PC-9 (cell line): ENCODE data around the gene FOXF2. TPM values are rescaled to one million over a fixed set of nuclear protein-coding genes. Genes with fewer than 3 reads are reported as not detected.

Experiments used
- BruUV-seq: library from RNA; stranded (reverse); fragments of 400-500 nt; replicated peaks from 2 replicates; lab custom pipeline; 2021; lab: Mats Ljungman, UMichigan
- CTCF ChIA-PET: fragments of 300-600 bp; sonication (Branson Sonifier 250); formaldehyde crosslinking; loops from one replicate; lab custom pipeline; 2022; ENCODE audit warnings: antibody characterized with exemption; lab: Charles Lee
- POLR2A ChIA-PET: fragments of 300-600 bp; sonication (Branson Sonifier 250); formaldehyde crosslinking; loops from one replicate; lab custom pipeline; 2022; ENCODE audit warnings: antibody characterized with exemption; ENCODE audit not compliant: unreplicated experiment; lab: Charles Lee
- DNase-seq, 2 experiments: peaks; one replicate each; pipeline versions ENCODE4 v3.0.0 to v3.0.0-alpha.2; 2015 to 2022; ENCODE audit warnings: mixed read lengths in 1 of 2
- H2AFZ ChIP-seq: fragments of 200-600 bp; sonication (generic); 2 replicates; pipeline ENCODE4 v1.8.1; 2017; ENCODE audit warnings: antibody characterized with exemption
- H3F3A ChIP-seq: fragments of 200-600 bp; sonication (generic); 2 replicates; pipeline ENCODE4 v1.8.1; 2017; ENCODE audit warnings: antibody characterized with exemption, mild to moderate bottlenecking, low read depth; ENCODE audit not compliant: insufficient read depth
- H3K27ac ChIP-seq: fragments of 200-600 bp; sonication (generic); 2 replicates; pipeline ENCODE4 v1.6.1; 2016; ENCODE audit warnings: mixed run types
- H3K27me3 ChIP-seq: fragments of 200-600 bp; sonication (generic); 2 replicates; pipeline ENCODE4 v1.6.1; 2016; ENCODE audit warnings: low read depth, mixed run types; ENCODE audit not compliant: insufficient read depth
- H3K36me3 ChIP-seq: fragments of 200-600 bp; sonication (generic); 2 replicates; pipeline ENCODE4 v1.6.1; 2016; ENCODE audit warnings: low read depth, mixed run types
- H3K4me1 ChIP-seq: fragments of 200-600 bp; sonication (generic); replicated peaks from 2 replicates; pipeline ENCODE4 v1.6.1; 2016; ENCODE audit warnings: mixed run types; ENCODE audit not compliant: insufficient read depth
- H3K4me2 ChIP-seq: fragments of 200-600 bp; sonication (generic); 2 replicates; pipeline ENCODE4 v1.6.1; 2017; ENCODE audit warnings: mixed run types
- H3K4me3 ChIP-seq: fragments of 200-600 bp; sonication (generic); 2 replicates; pipeline ENCODE4 v1.6.1; 2016; ENCODE audit warnings: mixed run types
- H3K79me2 ChIP-seq: fragments of 200-600 bp; sonication (generic); 2 replicates; pipeline ENCODE4 v1.6.1; 2017; ENCODE audit warnings: low read depth, mixed run types
- H3K9me2 ChIP-seq: fragments of 200-600 bp; sonication (generic); 2 replicates; pipeline ENCODE4 v1.8.1; 2017; ENCODE audit warnings: mild to moderate bottlenecking; ENCODE audit not compliant: insufficient read depth
- H3K9me3 ChIP-seq: fragments of 200-600 bp; sonication (generic); 2 replicates; pipeline ENCODE4 v1.8.1; 2016; ENCODE audit warnings: low read depth; ENCODE audit not compliant: insufficient read depth
- H4K20me1 ChIP-seq: fragments of 200-600 bp; sonication (generic); 2 replicates; pipeline ENCODE4 v1.8.1; 2017; ENCODE audit not compliant: insufficient read depth
- EZH2 ChIP-seq: fragments of 200-600 bp; sonication (generic); IDR thresholded peaks from 2 replicates; pipeline ENCODE4 v1.8.0; 2017; ENCODE audit warnings: antibody characterized with exemption, low read depth
- intact Hi-C: fragments of 100-400 bp; cut with micrococcal nuclease; formaldehyde crosslinking; loops from one replicate; pipeline ENCODE4 v1.10.0; 2022; ENCODE audit not compliant: unreplicated experiment
- total RNA-seq: library from RNA; stranded (reverse); gene quantifications from 2 replicates; pipeline ENCODE4 v1.2.3, GENCODE V29; 2021
- TF ChIP-seq, protein P1 (sequence below): fragments of 200-600 bp; sonication (generic); conservative IDR thresholded peaks from 2 replicates; pipeline ENCODE4 v1.6.1; 2017; ENCODE audit warnings: mixed run types, antibody characterized with exemption, mild to moderate bottlenecking, moderate library complexity

Gene FOXF2
- total RNA-seq, 1 experiment from 2014 or later = not detected

DNA sequence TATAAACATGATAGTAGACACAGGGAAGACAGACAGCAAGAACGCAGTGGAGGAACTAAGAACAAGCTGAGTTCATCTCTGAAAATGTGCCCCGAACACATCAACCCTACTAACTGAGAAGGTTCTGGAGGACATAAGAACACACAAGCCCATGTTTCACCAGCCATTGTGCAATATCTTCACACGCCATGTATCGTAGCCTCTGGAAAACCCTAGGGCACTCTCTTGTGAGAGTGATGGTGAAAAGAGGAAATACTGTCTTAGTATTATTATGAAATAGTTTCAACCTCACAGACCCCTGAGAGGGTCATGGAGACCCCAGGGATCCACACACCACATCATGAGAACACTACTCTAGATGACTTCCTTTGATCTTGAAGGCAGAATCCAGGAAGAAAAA lies 26.1 kb upstream of the FOXF2 start:
- ChIA-PET POLR2A (no interaction called here), CTCF (no interaction called here)
- Histone ChIP-seq H3K36me3 (no peaks in the 10 kb centered on the region), H3K27me3 (no peaks in the 10 kb centered on the region), H3K4me1 (no peaks in the 10 kb centered on the region), H3K27ac (no peak overlapping the region), H3F3A (no peaks in the 10 kb centered on the region), H4K20me1 (no peaks in the 10 kb centered on the region), H3K9me3 (no peaks in the 10 kb centered on the region), H2AFZ (no peak overlapping the region), H3K79me2 (no peaks in the 10 kb centered on the region), H3K4me2 (no peak overlapping the region), H3K9me2 (no peaks in the 10 kb centered on the region; the same call in 1 of the 2 replicates), H3K4me3 (no peak overlapping the region)
- TF ChIP-seq, protein P1, sequence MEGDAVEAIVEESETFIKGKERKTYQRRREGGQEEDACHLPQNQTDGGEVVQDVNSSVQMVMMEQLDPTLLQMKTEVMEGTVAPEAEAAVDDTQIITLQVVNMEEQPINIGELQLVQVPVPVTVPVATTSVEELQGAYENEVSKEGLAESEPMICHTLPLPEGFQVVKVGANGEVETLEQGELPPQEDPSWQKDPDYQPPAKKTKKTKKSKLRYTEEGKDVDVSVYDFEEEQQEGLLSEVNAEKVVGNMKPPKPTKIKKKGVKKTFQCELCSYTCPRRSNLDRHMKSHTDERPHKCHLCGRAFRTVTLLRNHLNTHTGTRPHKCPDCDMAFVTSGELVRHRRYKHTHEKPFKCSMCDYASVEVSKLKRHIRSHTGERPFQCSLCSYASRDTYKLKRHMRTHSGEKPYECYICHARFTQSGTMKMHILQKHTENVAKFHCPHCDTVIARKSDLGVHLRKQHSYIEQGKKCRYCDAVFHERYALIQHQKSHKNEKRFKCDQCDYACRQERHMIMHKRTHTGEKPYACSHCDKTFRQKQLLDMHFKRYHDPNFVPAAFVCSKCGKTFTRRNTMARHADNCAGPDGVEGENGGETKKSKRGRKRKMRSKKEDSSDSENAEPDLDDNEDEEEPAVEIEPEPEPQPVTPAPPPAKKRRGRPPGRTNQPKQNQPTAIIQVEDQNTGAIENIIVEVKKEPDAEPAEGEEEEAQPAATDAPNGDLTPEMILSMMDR = no peak
- no peak for TF ChIP-seq EZH2
- BruUV-seq = no TSS peak
- intact Hi-C loops = no loop called here
- DNase-seq = no peak

DNA sequence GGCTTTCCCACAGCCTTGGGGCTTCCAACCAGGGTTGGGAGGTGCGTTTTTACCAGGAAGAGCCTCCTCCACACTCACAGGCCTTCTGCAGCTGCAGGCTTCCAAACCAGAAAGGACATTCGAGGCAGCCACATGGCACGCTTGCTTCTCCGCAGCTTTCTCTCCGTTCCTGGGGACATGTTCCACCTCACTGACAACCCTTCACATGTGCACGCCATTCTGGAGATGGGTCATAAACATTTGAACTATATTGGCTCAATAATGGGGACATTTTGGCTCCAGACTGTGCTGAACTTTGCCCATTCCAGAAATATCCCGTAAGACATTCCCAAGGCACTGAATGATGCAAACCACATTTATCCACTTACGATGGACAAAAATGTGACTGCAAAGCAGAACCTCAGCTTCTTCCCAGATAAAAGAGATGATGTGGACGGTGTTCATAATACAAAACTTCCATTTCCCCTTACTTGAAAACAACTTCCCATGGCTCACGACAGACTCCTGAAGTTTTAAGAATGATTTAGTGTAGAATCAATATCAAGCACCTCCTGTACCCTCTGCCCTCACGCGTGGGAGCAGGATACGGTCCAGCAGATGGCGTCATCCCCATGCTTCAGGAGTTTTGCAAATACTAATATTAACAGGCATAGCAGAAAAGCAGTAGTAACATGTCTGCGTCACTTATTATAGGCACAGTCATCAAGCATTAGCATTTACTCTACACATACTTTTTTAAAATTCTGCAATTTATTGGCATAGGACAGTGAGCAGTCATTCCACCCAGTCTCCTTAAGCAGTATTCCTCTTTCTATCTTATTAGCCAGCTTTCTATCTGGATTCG lies 25.4 kb upstream of the FOXF2 start:
- Histone ChIP-seq H2AFZ (no peak overlapping the region), H3K27me3 (no peaks in the 10 kb centered on the region), H3K9me3 (no peaks in the 10 kb centered on the region), H3K27ac (no peak overlapping the region), H3K36me3 (no peaks in the 10 kb centered on the region), H3K4me3 (no peak overlapping the region), H4K20me1 (no peaks in the 10 kb centered on the region), H3K79me2 (no peaks in the 10 kb centered on the region), H3K4me1 (no peaks in the 10 kb centered on the region), H3K9me2 (no peaks in the 10 kb centered on the region; the same call in 1 of the 2 replicates), H3F3A (no peaks in the 10 kb centered on the region), H3K4me2 (no peak overlapping the region)
- BruUV-seq = no TSS peak
- POLR2A ChIA-PET = no interaction called here
- CTCF ChIA-PET = interaction anchor here (0.5 kb wide), 1 partner anchor 747 kb away, joined by 3 read pairs; no protein-coding TSS in a partner anchor
- DNase-seq = no peak
- TF ChIP-seq, protein P1 = no peak; the same call in 1 of the 2 replicates
- TF ChIP-seq EZH2 = no peak
- intact Hi-C loops = no loop called here

DNA sequence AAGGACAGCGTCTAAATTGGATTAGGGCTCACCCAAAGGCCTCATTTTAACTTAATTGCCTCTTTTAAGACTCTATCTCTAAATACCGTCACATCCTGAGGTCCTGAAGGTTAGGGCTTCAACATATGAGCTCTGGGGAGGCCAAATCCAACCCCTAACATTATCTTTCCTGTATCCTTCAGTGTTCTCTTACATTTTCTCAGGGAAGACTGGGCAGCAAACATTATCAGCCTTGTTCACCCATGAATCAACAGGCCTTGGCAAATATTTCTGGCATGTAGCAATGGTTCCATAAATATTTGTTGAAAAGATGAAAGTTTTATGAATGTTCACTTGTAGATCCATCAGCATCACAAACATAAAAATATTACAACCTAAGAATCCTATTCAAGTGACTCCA lies 24.6 kb upstream of the FOXF2 start:
- Histone ChIP-seq H3K27me3 (no peaks in the 10 kb centered on the region), H2AFZ (no peak overlapping the region), H4K20me1 (no peaks in the 10 kb centered on the region), H3K4me3 (no peak overlapping the region), H3K4me1 (no peaks in the 10 kb centered on the region), H3K9me2 (no peaks in the 10 kb centered on the region), H3K4me2 (no peak overlapping the region), H3K36me3 (no peaks in the 10 kb centered on the region), H3F3A (no peaks in the 10 kb centered on the region), H3K9me3 (no peaks in the 10 kb centered on the region), H3K79me2 (no peaks in the 10 kb centered on the region), H3K27ac (no peak overlapping the region)
- intact Hi-C loops = no loop called here
- no peak for DNase-seq
- ChIA-PET POLR2A (no interaction called here), CTCF (interaction anchor here (0.5 kb wide), 1 partner anchor 748 kb away, joined by 3 read pairs; no protein-coding TSS in a partner anchor)
- BruUV-seq = no TSS peak
- TF ChIP-seq, protein P1 = no peak
- no peak for TF ChIP-seq EZH2
